Measurements from ENCODE around the gene BTN1A1.
"Not testable (repeated sequence)": the region's sequence is repeated elsewhere in the genome, so short reads cannot be mapped to it uniquely, and the experiment has no call there.

The BTN1A1 gene

GRCh38 chr6:26516481-26517427 lies 16.7 kb downstream of the BTN1A1 start:
- no peak overlapping the region for H3K27ac ChIP-seq
- no peak for TF ChIP-seq ZFX (IDR thresholded peaks at IDR 0.05; ENCODE audit: borderline replicate concordance)
- no peak for TF ChIP-seq CTCF (IDR thresholded peaks at IDR 0.05)

GRCh38 chr6:26519359-26519758 lies 19.3 kb downstream of the BTN1A1 start:
- no peak overlapping the region for H3K27ac ChIP-seq
- no peak for TF ChIP-seq ZFX (IDR thresholded peaks at IDR 0.05; ENCODE audit: borderline replicate concordance)
- no peak for TF ChIP-seq CTCF (IDR thresholded peaks at IDR 0.05)

DNA sequence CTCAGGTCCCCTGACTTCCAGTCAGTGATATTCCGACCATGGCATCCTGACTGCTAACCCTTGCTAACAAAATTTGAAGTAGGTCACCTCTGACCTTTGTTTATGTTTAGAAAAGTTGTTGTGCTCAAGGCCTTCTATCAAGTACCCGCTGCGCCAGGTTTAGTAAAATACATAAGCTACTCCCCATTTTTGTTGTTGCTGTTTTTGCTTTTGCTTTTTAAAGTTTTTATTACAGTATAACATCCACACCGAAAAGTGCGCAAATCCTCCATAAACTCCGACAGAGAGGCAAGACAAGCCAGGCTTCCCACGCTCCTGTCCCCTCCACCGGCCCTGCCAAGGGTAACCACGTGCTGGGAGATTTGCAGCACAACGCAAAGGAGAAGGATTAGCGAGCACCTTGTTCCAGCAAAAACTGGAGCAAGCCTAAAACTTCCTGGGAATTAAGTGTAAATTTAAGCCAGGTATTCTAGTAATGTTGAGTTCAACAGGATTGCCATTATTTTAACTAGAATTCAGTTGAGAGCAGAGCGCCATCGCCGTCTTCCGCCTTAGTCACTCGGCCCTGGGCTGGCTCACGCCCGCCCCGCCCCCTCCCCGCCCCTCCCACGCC lies 20.2 kb downstream of the BTN1A1 start:
- no peak for TF ChIP-seq CTCF (IDR thresholded peaks at IDR 0.05)
- no peak for TF ChIP-seq ZFX (IDR thresholded peaks at IDR 0.05; ENCODE audit: borderline replicate concordance)
- H3K27ac ChIP-seq: peak overlapping the region; percentile 77

DNA sequence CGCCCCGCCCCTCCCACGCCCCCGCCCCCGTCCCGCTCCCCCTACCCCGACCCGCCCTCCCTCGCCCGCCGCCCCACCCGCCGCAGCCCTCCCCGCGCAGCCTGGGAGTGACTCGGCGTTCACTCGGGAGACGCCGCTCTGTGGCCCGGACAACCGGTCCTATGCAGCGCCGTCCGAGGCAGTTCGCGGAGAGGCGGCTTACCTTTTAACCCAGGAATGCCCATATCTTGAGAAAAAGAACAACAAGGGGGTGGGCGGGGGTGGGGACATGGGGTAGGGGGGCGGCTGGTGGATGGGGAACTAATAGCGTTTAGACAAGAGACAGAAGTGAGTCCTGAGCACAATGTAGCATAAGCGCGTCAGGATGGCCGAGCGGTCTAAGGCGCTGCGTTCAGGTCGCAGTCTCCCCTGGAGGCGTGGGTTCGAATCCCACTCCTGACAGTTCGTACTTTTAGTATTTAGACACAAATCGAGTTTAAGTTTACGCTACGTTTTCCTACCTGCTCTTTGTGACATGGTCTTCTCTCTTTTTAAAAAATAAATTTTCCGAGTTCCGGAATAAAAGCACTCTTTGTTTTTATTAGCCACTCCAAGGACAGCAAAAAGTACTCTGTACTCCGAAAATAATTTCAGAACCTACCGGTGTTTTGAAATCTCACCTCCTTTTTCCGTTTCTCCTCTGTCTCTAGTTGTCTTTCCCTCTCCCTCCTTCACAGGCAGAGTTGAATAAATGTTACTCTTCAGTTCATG lies 20.9 kb downstream of the BTN1A1 start:
- peak overlapping the region; percentile 77 for H3K27ac ChIP-seq
- TF ChIP-seq CTCF (IDR thresholded peaks at IDR 0.05) (no peak), ZFX (IDR thresholded peaks at IDR 0.05; ENCODE audit: borderline replicate concordance) (no peak)

DNA sequence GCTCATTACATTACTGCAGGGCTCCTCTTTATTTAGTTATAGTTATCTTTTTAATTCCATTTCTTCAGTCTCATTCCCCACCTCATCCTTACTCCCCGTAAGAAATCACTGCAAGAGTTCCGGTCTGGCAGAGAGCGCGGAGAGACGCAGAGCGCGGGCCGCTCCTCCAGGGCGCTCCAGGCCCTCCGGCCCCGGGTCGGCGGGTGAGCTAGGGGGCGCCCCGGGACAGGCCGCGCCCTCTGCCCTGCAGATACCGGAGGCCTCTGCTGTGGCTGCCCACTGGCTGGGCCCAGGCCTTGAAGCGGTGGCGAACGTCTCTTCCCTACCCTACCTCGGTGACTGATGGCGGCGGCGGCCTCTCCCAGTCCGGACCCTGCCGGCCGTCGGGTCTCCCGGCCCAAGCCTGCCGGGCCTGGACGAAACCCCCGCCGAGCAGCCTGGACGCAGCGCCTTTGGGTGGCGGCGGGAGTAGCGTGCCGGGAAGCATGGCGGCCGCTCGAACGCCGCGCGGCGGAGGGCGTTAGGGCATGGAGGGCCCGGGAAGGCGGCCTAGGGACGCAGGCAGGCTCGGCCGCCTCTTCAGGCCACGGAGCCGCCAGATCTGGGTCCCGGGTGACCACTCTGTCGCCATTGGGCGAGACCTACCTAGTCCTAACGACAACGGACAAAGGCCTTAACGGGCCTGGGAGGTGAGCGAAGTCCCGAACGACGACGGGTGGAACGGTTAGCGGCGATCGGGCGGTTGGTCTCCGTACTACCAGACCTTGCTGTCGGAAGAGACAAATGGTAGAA lies 21.7 kb downstream of the BTN1A1 start:
- peak overlapping the region; percentile 77 for H3K27ac ChIP-seq
- TF ChIP-seq ZFX (IDR thresholded peaks at IDR 0.05; ENCODE audit: borderline replicate concordance): no peak
- TF ChIP-seq CTCF (IDR thresholded peaks at IDR 0.05): peak; percentile 61

GRCh38 chr6:26522486-26523228 lies 22.6 kb downstream of the BTN1A1 start:
- H3K27ac ChIP-seq: not testable (repeated sequence)

DNA sequence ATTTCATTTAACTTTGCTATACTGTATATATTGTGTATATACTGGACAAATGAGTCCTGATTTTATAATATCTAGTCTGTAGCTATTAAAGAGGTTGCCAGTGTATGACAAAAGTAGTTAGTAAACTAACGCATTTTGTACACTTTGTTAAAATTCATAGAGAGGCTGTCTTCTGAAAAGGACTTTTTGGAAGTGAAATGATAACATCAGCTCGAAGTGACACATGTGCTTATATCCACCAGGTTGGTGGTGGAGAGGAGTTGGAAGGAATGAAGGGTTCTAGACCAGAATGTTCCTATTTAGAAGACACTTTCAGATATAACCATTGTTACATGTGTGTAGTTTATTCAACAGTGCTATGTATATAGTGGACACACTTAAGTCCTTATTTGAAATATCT lies 24.2 kb downstream of the BTN1A1 start:
- H3K27ac ChIP-seq: not testable (repeated sequence)

Measured in 22Rv1 (cell line).